Lung (tissue), 12 donors: ENCODE measurements around the gene NAE1. TPM values are rescaled to one million over a fixed set of nuclear protein-coding genes. Genes with fewer than 3 reads are reported as not detected.
"Not testable (repeated sequence)": the region's sequence is repeated elsewhere in the genome, so short reads cannot be mapped to it uniquely, and the experiment has no call there.

Source experiments
- ATAC-seq: fragments of 200-7000 bp; cut with Tn5 transposase; one replicate; pipeline ENCODE4 v1.9.1; 2020; ENCODE audit warnings: moderate number of reproducible peaks; ENCODE audit not compliant: insufficient read depth, low FRiP score
- DNase-seq, 3 donors: peaks; one replicate each; pipeline ENCODE4 v3.0.0-alpha.2; 2013 to 2017
- H3K27ac ChIP-seq, 2 donors: one replicate each; pipeline ENCODE4 v1.5.1; 2013; ENCODE audit warnings: mild to moderate bottlenecking in 2 of 2, moderate library complexity in 2 of 2, control low read depth in 1 of 2, inconsistent platforms in 1 of 2, low read depth in 1 of 2, low read length in 1 of 2
- H3K27me3 ChIP-seq, 3 donors: one replicate each; pipeline ENCODE4 v1.5.1; 2013; ENCODE audit warnings: low read length in 2 of 3; ENCODE audit not compliant: control insufficient read depth in 3 of 3, insufficient read depth in 3 of 3
- H3K36me3 ChIP-seq, 4 donors: one replicate each; pipeline ENCODE4 v1.5.1; 2013; ENCODE audit warnings: low read length in 4 of 4, mild to moderate bottlenecking in 1 of 4, moderate library complexity in 1 of 4; ENCODE audit not compliant: control insufficient read depth in 4 of 4, insufficient read depth in 4 of 4
- H3K4me1 ChIP-seq, 5 donors: one replicate each; pipeline ENCODE4 v1.5.1; 2013; ENCODE audit warnings: low read length in 5 of 5, mild to moderate bottlenecking in 2 of 5, moderate library complexity in 1 of 5; ENCODE audit not compliant: control insufficient read depth in 5 of 5, insufficient read depth in 5 of 5
- H3K4me3 ChIP-seq: one replicate; pipeline ENCODE4 v1.5.1; 2013; ENCODE audit warnings: mild to moderate bottlenecking, control low read depth, moderate library complexity
- H3K9ac ChIP-seq, 2 donors: one replicate each; pipeline ENCODE4 v1.5.1; 2013; ENCODE audit warnings: low read length in 2 of 2, control low read depth in 1 of 2; ENCODE audit not compliant: insufficient read depth in 1 of 2
- H3K9me3 ChIP-seq, 4 donors: one replicate each; pipeline ENCODE4 v1.5.1; 2013; ENCODE audit warnings: low read length in 3 of 4, mild to moderate bottlenecking in 1 of 4, moderate library complexity in 1 of 4; ENCODE audit not compliant: control insufficient read depth in 4 of 4, insufficient read depth in 3 of 4
- CTCF ChIP-seq: IDR thresholded peaks from 2 replicates; pipeline ENCODE4 v1.5.1; 2012; ENCODE audit warnings: mild to moderate bottlenecking; ENCODE audit errors: control extremely low read depth, extremely low read depth
- WGBS, 2 donors: extraction: QIAGEN DNeasy Blood & Tissue Kit; methylation state at CpG; one replicate each; pipeline ENCODE4 v1.1.7; 2013; 5-methylcytosine and 5-hydroxymethylcytosine counted together
- polyA plus RNA-seq, 2 donors: library from polyadenylated mRNA; stranded (reverse); fragments of 200-250 nt; gene quantifications; one replicate each; pipeline ENCODE4 v1.2.1, GENCODE V29; 2013
- total RNA-seq, 2 donors: library from RNA; depleted of rRNA in 1 of 2; stranded (reverse); fragments of >200 nt in 1 of 2; gene quantifications; one replicate each; pipeline ENCODE4 v1.2.1, GENCODE V29; 2014 to 2021
- donor health status: control.
- donor health status: control.
- donor health status: Bipolar disorder and iron deficiency.
- donor health status: healthy.
- donor health status: DM: yes; HTN: yes; CAD: no.

The NAE1 gene
- total and polyA plus RNA-seq, 4 donors = 24.2 to 64.4 (median 29.1) TPM

GRCh38 chr16:66873685-66874055, 42.9 kb upstream of the NAE1 start:
- H3K27me3 ChIP-seq = no peaks in the 10 kb centered on the region
- H3K4me1 ChIP-seq = peaks cover 0 to 9% (median 0%) of the 10 kb centered on the region in 5 donors
- DNase-seq = no peak
- ATAC-seq = no peak
- H3K9me3 ChIP-seq = no peaks in the 10 kb centered on the region
- H3K4me3 ChIP-seq = no peak overlapping the region
- H3K9ac ChIP-seq = no peak overlapping the region
- no peak overlapping the region for H3K27ac ChIP-seq
- TF ChIP-seq CTCF = no peak
- no peaks in the 10 kb centered on the region for H3K36me3 ChIP-seq

GRCh38 chr16:66872943-66873684, 42.3 kb upstream of the NAE1 start:
- Histone ChIP-seq H3K9ac (no peak overlapping the region), H3K27me3 (no peaks in the 10 kb centered on the region), H3K27ac (peak overlapping the region in 1 of 2 donors; percentile 34), H3K4me3 (no peak overlapping the region), H3K4me1 (peaks cover 0 to 9% (median 0%) of the 10 kb centered on the region in 5 donors), H3K9me3 (no peaks in the 10 kb centered on the region), H3K36me3 (no peaks in the 10 kb centered on the region)
- TF ChIP-seq CTCF = peak; percentile 74
- 3 to 4% methylated on average over 38 to 39 of the region's 39 CpGs for WGBS, 2 donors
- ATAC-seq = peak; percentile 98
- DNase-seq = peak; percentile 79 to 88 (median 87)

- DNase-seq (no peak), ATAC-seq (no peak)
- H3K4me3 ChIP-seq = no peak overlapping the region
- no peak overlapping the region for H3K9ac ChIP-seq
- peaks cover 0 to 9% (median 0%) of the 10 kb centered on the region in 5 donors for H3K4me1 ChIP-seq
- no peaks in the 10 kb centered on the region for H3K27me3 ChIP-seq
- WGBS, 2 donors = 44 to 60% methylated on average over 4 of the region's 4 CpGs
- no peak overlapping the region for H3K27ac ChIP-seq
- no peaks in the 10 kb centered on the region for H3K9me3 ChIP-seq
- no peak for TF ChIP-seq CTCF
- H3K36me3 ChIP-seq = no peaks in the 10 kb centered on the region
Measured at GRCh38 chr16:66872559-66872942, 41.8 kb upstream of the NAE1 start.

- H3K9ac ChIP-seq = no peak overlapping the region
- WGBS, 2 donors = 96 to 100% methylated on average over 3 of the region's 3 CpGs
- H3K36me3 ChIP-seq = no peaks in the 10 kb centered on the region
- no peaks in the 10 kb centered on the region for H3K27me3 ChIP-seq
- DNase-seq = no peak
- H3K9me3 ChIP-seq = no peaks in the 10 kb centered on the region
- ATAC-seq = no peak
- no peak overlapping the region for H3K27ac ChIP-seq
- TF ChIP-seq CTCF = no peak
- peaks cover 0 to 9% (median 0%) of the 10 kb centered on the region in 5 donors for H3K4me1 ChIP-seq
- H3K4me3 ChIP-seq = no peak overlapping the region
Measured at GRCh38 chr16:66871840-66872239, 41.1 kb upstream of the NAE1 start.

- H3K4me1 ChIP-seq, DNase-seq, H3K9me3 ChIP-seq, H3K36me3 ChIP-seq, H3K27me3 ChIP-seq, H3K27ac ChIP-seq, H3K4me3 ChIP-seq, ATAC-seq, H3K9ac ChIP-seq: not testable (repeated sequence)
- 95 to 98% methylated on average over 2 of the region's 2 CpGs for WGBS, 2 donors
Measured at GRCh38 chr16:66871363-66871762, 40.6 kb upstream of the NAE1 start.
